Esophagus (tissue), 2 donors: ENCODE data around the gene TNFAIP3. TPM values are rescaled to one million over a fixed set of nuclear protein-coding genes. Genes with fewer than 3 reads are reported as not detected.
"Not testable (repeated sequence)": the region's sequence is repeated elsewhere in the genome, so short reads cannot be mapped to it uniquely, and the experiment has no call there.

Source experiments
- H3K27ac ChIP-seq, 2 donors: one replicate each; pipeline ENCODE4 v1.5.1; 2013; ENCODE audit warnings: low read depth in 2 of 2, mild to moderate bottlenecking in 2 of 2, inconsistent platforms in 1 of 2, low read length in 1 of 2, moderate library complexity in 1 of 2
- H3K27me3 ChIP-seq, 2 donors: one replicate each; pipeline ENCODE4 v1.6.1; 2013; ENCODE audit warnings: low read length in 2 of 2, control low read depth in 1 of 2, mild to moderate bottlenecking in 1 of 2; ENCODE audit not compliant: insufficient read depth in 2 of 2, control insufficient read depth in 1 of 2
- H3K36me3 ChIP-seq, 2 donors: one replicate each; pipeline ENCODE4 v1.6.1; 2013; ENCODE audit warnings: low read length in 1 of 2; ENCODE audit not compliant: control insufficient read depth in 2 of 2, insufficient read depth in 2 of 2
- H3K4me1 ChIP-seq, 2 donors: one replicate each; pipeline ENCODE4 v1.6.1; 2013; ENCODE audit warnings: low read length in 1 of 2; ENCODE audit not compliant: control insufficient read depth in 2 of 2, insufficient read depth in 2 of 2
- H3K4me3 ChIP-seq, 2 donors: one replicate each; pipeline ENCODE4 v1.5.1; 2013; ENCODE audit warnings: low read length in 2 of 2, mild to moderate bottlenecking in 2 of 2, low read depth in 1 of 2, moderate library complexity in 1 of 2
- H3K9me3 ChIP-seq, 2 donors: one replicate each; pipeline ENCODE4 v1.6.1; 2013; ENCODE audit warnings: mild to moderate bottlenecking in 2 of 2, low read depth in 1 of 2, low read length in 1 of 2, moderate library complexity in 1 of 2; ENCODE audit not compliant: control insufficient read depth in 2 of 2, insufficient read depth in 1 of 2
- WGBS, 2 donors: extraction: QIAGEN DNeasy Blood & Tissue Kit; methylation state at CpG; one replicate each; pipeline ENCODE4 v1.1.7; 2013; 5-methylcytosine and 5-hydroxymethylcytosine counted together
- polyA plus RNA-seq, 2 donors: library from polyadenylated mRNA; stranded (reverse); fragments of 200-250 nt; gene quantifications; one replicate each; pipeline ENCODE4 v1.2.3, GENCODE V29; 2013
- donor health status: healthy with polysubstance abuse.
- donor health status: Bipolar disorder and iron deficiency.

TNFAIP3 gene
- polyA plus RNA-seq, 2 donors = 5.6 to 10.7 TPM

DNA sequence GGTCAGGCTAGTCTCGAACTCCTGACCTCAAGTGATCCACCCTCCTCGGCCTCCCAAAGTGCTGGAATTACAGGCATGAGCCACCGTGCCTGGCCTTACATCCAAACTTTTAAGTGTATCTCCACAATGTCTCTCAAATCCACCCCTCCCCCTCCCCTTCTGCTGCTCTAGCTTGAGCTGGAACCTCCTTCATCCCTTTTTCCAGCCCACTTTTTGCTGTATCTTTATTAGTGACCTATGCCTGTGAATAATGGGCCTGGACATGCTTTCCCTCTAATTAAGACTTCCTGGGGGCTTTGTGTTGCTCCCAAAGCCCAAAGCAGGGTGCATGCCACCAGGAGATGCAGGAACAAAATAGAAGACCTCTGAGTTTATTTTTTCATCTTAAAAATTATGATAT, 26.1 kb downstream of the TNFAIP3 start:
- no peak overlapping the region for H3K4me3 ChIP-seq
- H3K27me3 ChIP-seq = no peaks in the 10 kb centered on the region
- H3K4me1 ChIP-seq = peaks cover 0 to 2% of the 10 kb centered on the region in 2 donors
- WGBS, 2 donors = 90 to 92% methylated on average over 3 of the region's 3 CpGs
- H3K27ac ChIP-seq = no peak overlapping the region
- no peaks in the 10 kb centered on the region for H3K36me3 ChIP-seq
- no peaks in the 10 kb centered on the region for H3K9me3 ChIP-seq

DNA sequence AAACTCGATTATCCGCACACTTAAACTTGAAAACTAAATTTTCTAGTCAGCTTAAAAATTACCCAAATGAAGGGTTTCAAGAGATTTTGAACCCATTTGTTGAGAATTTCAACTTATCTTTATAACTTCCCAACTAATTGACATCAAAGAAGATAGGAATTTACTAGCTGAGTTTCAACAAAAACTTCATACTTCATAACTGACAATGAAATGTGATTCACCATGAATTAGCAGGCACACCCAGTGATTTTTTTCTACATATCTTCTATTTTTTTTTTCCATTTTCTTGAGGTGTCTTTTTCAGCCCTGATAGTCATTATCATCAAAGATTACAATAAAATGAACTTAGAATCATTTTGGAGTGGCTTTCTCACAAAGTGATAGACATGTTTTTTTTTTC, 26.7 kb downstream of the TNFAIP3 start:
- Histone ChIP-seq H3K4me1 (peaks cover 0 to 2% of the 10 kb centered on the region in 2 donors), H3K9me3 (no peaks in the 10 kb centered on the region), H3K4me3 (no peak overlapping the region), H3K27ac (no peak overlapping the region), H3K36me3 (no peaks in the 10 kb centered on the region), H3K27me3 (no peaks in the 10 kb centered on the region)
- WGBS, 2 donors = 92 to 95% methylated on average over 2 of the region's 2 CpGs

DNA sequence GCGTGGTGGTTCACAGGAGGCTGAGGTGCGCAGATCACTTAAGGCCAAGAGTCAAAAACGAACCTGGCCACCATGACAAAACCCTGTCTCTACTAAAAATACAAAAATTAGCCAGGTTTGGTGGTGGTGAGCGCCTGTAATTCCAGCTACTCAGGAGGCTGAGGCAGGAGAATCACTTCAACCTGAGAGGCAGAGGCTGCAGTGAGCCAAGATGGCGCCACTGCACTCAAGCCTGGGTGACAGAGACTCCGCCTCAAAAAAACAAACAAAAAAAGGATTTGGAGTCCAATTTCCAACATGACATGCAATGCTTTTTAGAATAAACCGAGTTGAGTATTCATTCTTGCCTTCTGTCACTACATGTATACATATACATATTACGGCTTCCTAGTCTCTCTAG, 27.3 kb downstream of the TNFAIP3 start:
- H3K27me3 ChIP-seq, H3K27ac ChIP-seq, H3K4me1 ChIP-seq, H3K4me3 ChIP-seq, H3K36me3 ChIP-seq, H3K9me3 ChIP-seq: not testable (repeated sequence)
- WGBS, 2 donors = 77 to 81% methylated on average over 8 of the region's 8 CpGs

DNA sequence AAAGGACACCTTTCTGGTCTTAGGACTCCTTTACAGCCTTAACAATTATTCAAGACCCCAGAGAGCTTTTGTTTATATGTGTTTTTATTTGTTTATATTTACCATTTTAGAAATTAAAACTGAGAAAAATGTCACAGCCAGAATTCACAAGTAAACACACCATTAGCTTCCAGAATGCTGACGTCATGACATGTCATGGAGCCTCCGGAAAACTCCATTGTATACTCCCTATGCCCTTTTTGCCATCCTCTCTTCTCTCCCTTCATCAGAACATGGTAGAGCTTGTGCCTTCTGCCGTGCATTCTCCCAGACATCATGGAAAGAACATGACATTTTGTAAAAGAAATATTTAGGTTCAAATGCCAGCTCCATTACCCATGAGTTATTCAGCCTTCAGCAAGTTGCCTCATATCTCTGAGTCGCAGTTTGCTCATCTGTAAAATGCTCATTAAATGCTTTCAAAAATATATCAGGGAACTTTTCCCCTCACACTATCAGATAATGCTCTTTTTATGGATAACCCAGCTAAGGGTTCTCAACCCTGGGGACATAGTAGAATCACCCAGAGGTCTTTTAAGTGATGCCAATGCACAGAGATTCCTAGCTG, 27.8 kb downstream of the TNFAIP3 start:
- H3K27me3 ChIP-seq = no peaks in the 10 kb centered on the region
- WGBS, 2 donors = 66 to 74% methylated on average over 4 of the region's 4 CpGs
- H3K4me1 ChIP-seq = peaks cover 0 to 2% of the 10 kb centered on the region in 2 donors
- no peak overlapping the region for H3K4me3 ChIP-seq
- H3K27ac ChIP-seq = no peak overlapping the region
- no peaks in the 10 kb centered on the region for H3K9me3 ChIP-seq
- no peaks in the 10 kb centered on the region for H3K36me3 ChIP-seq

DNA sequence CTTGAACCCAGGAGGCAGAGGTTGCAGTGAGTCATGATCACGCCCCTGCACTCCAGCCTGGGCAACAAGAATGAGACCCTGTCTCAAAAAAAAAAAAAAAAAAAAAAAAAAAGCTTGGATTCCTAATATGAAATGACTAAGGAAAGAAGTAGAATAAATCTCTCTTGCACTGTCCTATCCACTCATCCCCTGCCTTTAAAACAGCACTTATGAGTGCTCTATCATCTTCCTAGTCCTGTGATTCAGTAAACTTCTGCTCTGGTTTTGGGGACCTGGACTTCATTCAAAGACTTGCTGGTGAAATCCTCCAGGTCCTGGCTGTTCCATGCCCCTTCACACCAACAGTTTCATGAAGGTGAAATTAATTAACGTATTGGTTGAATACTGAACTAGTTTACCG, 29.6 kb downstream of the TNFAIP3 start:
- no peaks in the 10 kb centered on the region for H3K9me3 ChIP-seq
- H3K27me3 ChIP-seq = no peaks in the 10 kb centered on the region
- peaks cover 0 to 2% of the 10 kb centered on the region in 2 donors for H3K4me1 ChIP-seq
- H3K36me3 ChIP-seq = no peaks in the 10 kb centered on the region
- H3K4me3 ChIP-seq = no peak overlapping the region
- 89 to 95% methylated on average over 3 of the region's 3 CpGs for WGBS, 2 donors
- no peak overlapping the region for H3K27ac ChIP-seq

DNA sequence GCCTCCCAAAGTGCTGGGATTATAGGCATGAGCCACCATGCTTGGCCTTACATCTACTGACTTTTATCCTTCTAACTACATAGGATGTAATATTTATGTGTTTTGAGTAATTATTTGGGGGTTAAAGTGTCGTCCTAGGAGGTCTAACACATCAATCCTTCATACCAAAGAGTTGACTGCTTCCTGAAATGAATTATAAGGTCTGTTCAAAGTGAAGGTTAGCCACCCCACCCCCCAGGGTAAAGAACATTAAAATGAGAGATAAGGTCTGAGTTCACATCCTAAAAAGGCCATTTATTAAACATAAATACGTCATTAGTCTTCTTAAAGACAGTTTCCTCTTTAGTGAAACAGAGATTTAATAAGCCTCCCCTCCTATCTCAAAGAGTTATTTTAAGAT, 33.8 kb downstream of the TNFAIP3 start:
- Histone ChIP-seq H3K4me1 (no peaks in the 10 kb centered on the region), H3K27me3 (no peaks in the 10 kb centered on the region), H3K27ac (no peak overlapping the region), H3K4me3 (no peak overlapping the region), H3K9me3 (no peaks in the 10 kb centered on the region), H3K36me3 (no peaks in the 10 kb centered on the region)
- 64 to 81% methylated on average over 2 of the region's 2 CpGs for WGBS, 2 donors

DNA sequence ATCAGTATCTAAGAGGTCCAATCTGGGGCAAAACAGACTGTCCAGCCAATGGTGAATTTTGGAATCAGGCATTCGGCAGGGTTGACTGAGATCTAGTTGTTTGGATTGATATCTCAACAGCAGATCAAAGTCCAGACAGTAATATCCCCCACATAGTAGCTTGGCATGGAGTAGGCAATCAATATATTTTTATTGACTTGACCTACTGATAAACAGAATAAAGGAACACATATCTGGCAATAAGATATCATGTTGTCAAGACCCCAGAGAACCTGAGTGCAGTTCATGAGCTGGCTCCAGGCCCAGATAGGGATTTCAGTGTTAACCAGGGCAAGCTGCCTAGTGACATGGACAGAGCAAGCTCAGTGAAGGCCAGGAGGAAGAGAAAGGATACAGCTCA, 34.4 kb downstream of the TNFAIP3 start:
- H3K4me3 ChIP-seq = no peak overlapping the region
- no peaks in the 10 kb centered on the region for H3K36me3 ChIP-seq
- no peaks in the 10 kb centered on the region for H3K27me3 ChIP-seq
- H3K9me3 ChIP-seq = no peaks in the 10 kb centered on the region
- no peaks in the 10 kb centered on the region for H3K4me1 ChIP-seq
- no peak overlapping the region for H3K27ac ChIP-seq
- 60 to 94% methylated on average over 1 of the region's 1 CpG for WGBS, 2 donors

DNA sequence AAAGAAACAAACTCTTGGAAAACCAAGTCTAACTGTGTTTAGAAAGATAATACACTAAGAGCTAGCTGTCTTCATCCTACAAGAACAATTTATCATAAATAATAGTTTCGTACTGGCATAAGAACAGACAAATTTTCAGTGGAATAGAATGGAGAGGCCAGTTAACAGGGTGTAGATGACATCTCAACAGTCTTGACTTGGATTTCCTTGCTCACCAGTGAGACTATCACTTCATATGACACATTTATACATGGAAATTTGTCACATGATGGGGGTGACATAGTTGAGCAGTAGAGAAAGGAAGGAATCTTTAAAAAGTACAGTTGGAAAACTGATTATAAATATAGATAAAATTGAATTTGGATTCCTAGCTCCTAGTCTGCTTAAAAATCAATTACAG, 35.6 kb downstream of the TNFAIP3 start:
- Histone ChIP-seq H3K4me3 (no peak overlapping the region), H3K4me1 (no peaks in the 10 kb centered on the region), H3K9me3 (no peaks in the 10 kb centered on the region), H3K36me3 (no peaks in the 10 kb centered on the region), H3K27ac (no peak overlapping the region), H3K27me3 (no peaks in the 10 kb centered on the region)
- WGBS, 2 donors = 92 to 93% methylated on average over 1 of the region's 1 CpG

DNA sequence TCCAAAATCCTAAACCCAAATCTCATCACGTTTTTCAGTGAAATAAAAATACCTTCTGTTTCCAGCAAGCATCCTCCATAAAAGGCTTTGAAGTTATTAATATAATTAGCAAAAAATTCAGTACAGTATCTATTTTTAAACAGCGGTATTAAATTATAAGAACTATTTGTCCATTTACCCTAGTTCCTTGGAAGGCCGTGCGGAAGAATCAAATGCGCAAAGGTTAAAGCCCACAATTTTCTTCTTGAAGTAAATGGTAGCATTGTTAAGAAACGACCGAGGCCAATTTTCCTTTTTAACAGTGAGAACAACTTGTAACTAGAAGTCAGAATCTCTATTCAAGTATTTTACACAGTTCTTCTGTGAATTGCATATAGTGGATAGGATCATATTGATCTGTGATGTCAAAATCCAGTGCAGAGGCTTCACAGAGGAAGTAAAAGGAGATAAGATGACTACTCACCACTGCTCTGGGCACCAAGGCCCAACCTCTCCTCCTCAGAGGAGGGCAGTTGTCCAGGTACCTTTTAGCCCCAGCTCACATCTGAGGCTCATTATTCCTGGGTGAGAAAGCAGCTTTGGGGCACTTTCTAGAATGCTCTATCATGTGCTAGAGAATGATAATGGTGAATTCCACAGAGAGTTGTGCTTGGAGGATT, 36.3 kb downstream of the TNFAIP3 start:
- Histone ChIP-seq H3K27me3 (no peaks in the 10 kb centered on the region), H3K36me3 (no peaks in the 10 kb centered on the region), H3K27ac (no peak overlapping the region), H3K9me3 (no peaks in the 10 kb centered on the region), H3K4me1 (no peaks in the 10 kb centered on the region), H3K4me3 (no peak overlapping the region)
- whole genome bisulfite sequencing, 2 donors = 92% methylated on average over 7 of the region's 7 CpGs
